NCI-H146 treated with DMSO at 0.1 percent for 48 hours (cell line): ENCODE data around the gene ZNF30.
"Not testable (repeated sequence)": the region's sequence is repeated elsewhere in the genome, so short reads cannot be mapped to it uniquely, and the experiment has no call there.

Experiments
- DNase-seq: peaks from one replicate; lab custom pipeline; 2025; ENCODE audit not compliant: unreplicated experiment; lab: John Stamatoyannopoulos, UW

ZNF30 gene

GRCh38 chr19:34926685-34927375, at the start of gene ZNF30:
Gene ZNF30 (plus strand): TSS chr19:34926903. CDS start chr19:34929948, 3,045 bp downstream.
- DNase-seq, result peak; percentile 75

- no peak for DNase-seq
These were observed 47.1 kb upstream of the ZNF30 start for GRCh38 chr19:34879563-34879962.

GRCh38 chr19:34880034-34880433, 46.7 kb upstream of the ZNF30 start:
- DNase-seq, result no peak

GRCh38 chr19:34881982-34882381, 44.7 kb upstream of the ZNF30 start:
- DNase-seq, result no peak

GRCh38 chr19:34888091-34888490, 38.6 kb upstream of the ZNF30 start:
- no peak for DNase-seq

- DNase-seq, result no peak
These were observed 26.5 kb upstream of the ZNF30 start for GRCh38 chr19:34900245-34900644.

- DNase-seq, result no peak
These were observed 21.8 kb upstream of the ZNF30 start for GRCh38 chr19:34904664-34905527.

GRCh38 chr19:34910770-34911169, 15.9 kb upstream of the ZNF30 start:
- no peak for DNase-seq

GRCh38 chr19:34917144-34917543, 9.6 kb upstream of the ZNF30 start:
- DNase-seq, result not testable (repeated sequence)

GRCh38 chr19:34918190-34918589, 8.5 kb upstream of the ZNF30 start:
- DNase-seq, result no peak

GRCh38 chr19:34920090-34920786, 6.5 kb upstream of the ZNF30 start:
- DNase-seq, result not testable (repeated sequence)

GRCh38 chr19:34925278-34925855, 1.3 kb upstream of the ZNF30 start:
- DNase-seq, result no peak

- no peak for DNase-seq
These were observed 380 bp upstream of the ZNF30 start for GRCh38 chr19:34926361-34926684.

GRCh38 chr19:34932494-34932893, 5.8 kb downstream of the ZNF30 start:
- DNase-seq, result no peak

GRCh38 chr19:34936184-34936583, 9.5 kb downstream of the ZNF30 start:
- DNase-seq, result no peak

GRCh38 chr19:34938886-34939285, 12.2 kb downstream of the ZNF30 start:
- DNase-seq, result no peak

GRCh38 chr19:34943861-34944573, 17.3 kb downstream of the ZNF30 start:
- no peak for DNase-seq

GRCh38 chr19:34953092-34953491, 26.4 kb downstream of the ZNF30 start:
- DNase-seq, result no peak

GRCh38 chr19:34957830-34958751, 31.4 kb downstream of the ZNF30 start:
- DNase-seq, result no peak

- no peak for DNase-seq
These were observed 32.3 kb downstream of the ZNF30 start for GRCh38 chr19:34959021-34959420.
